HL-60 (cell line): ENCODE measurements around the gene OR1N1.
A peak's percentile ranks its signal among the peaks of the same experiment; 100 is the strongest.

Source experiments
- DNase-seq, 2 experiments: peaks; one replicate each; pipeline ENCODE4 v3.0.0-alpha.2; 2010 to 2020; ENCODE audit warnings: low read depth in 1 of 2, low spot score in 1 of 2
- H3K27ac ChIP-seq: fragments of 250-450 bp; sonication (Bioruptor Pico); replicated peaks from 2 replicates; pipeline ENCODE4 v1.5.1; 2020; ENCODE audit warnings: mild to moderate bottlenecking, moderate library complexity
- H3K27me3 ChIP-seq: fragments of 250-450 bp; sonication (Bioruptor Pico); 2 replicates; pipeline ENCODE4 v1.5.1; 2021; ENCODE audit warnings: mild to moderate bottlenecking, moderate library complexity; ENCODE audit not compliant: insufficient read depth, poor library complexity, severe bottlenecking
- H3K4me3 ChIP-seq: replicated peaks from 2 replicates; pipeline ENCODE4 v1.5.1; 2011; ENCODE audit warnings: mild to moderate bottlenecking, control low read depth, low read length; ENCODE audit not compliant: insufficient read depth
- CTCF ChIP-seq: IDR thresholded peaks from one replicate; pipeline ENCODE4 v1.5.1; 2011; ENCODE audit warnings: low read length, control low read depth, inconsistent platforms; ENCODE audit not compliant: insufficient read depth
- GABPA ChIP-seq: IDR thresholded peaks from 2 replicates; pipeline ENCODE4 v1.6.1; 2012; ENCODE audit warnings: low read depth
- POLR2AphosphoS5 ChIP-seq: IDR thresholded peaks from 2 replicates; pipeline ENCODE4 v1.6.1; 2012; ENCODE audit warnings: low read depth
- SPI1 ChIP-seq: IDR thresholded peaks from 2 replicates; pipeline ENCODE4 v1.6.1; 2012; ENCODE audit warnings: low read depth, mild to moderate bottlenecking, borderline replicate concordance
- TF ChIP-seq, protein P1 (sequence below): IDR thresholded peaks from 2 replicates; pipeline ENCODE4 v1.6.1; 2012; ENCODE audit warnings: low read depth; ENCODE audit not compliant: insufficient replicate concordance

OR1N1 gene

DNA sequence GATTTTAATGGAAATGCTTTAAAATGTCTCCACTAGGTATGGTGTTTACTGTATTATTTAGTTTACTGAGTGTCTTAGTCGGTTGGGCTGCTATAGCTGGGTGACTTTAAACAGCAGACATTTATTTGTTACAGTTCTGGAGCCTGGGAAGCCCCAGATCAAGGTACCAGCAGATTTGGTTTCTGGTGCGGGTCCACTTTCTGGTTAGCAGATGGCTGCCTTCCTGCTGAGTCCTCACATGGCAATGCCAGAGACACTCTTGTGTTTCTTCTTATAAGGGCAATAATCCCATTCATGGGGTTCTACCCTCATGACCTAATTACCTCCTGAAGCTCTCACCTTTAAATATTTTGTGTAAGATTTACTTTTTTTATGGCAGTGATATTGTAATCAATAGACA is 8.9 kb downstream of the OR1N1 start:
- H3K27ac ChIP-seq: no peak overlapping the region
- DNase-seq: no peak
- H3K4me3 ChIP-seq: no peak overlapping the region
- H3K27me3 ChIP-seq: peaks cover 5% of the 10 kb centered on the region
- TF ChIP-seq POLR2AphosphoS5 (no peak), CTCF (no peak), SPI1 (no peak), GABPA (no peak)
- TF ChIP-seq, protein P1, sequence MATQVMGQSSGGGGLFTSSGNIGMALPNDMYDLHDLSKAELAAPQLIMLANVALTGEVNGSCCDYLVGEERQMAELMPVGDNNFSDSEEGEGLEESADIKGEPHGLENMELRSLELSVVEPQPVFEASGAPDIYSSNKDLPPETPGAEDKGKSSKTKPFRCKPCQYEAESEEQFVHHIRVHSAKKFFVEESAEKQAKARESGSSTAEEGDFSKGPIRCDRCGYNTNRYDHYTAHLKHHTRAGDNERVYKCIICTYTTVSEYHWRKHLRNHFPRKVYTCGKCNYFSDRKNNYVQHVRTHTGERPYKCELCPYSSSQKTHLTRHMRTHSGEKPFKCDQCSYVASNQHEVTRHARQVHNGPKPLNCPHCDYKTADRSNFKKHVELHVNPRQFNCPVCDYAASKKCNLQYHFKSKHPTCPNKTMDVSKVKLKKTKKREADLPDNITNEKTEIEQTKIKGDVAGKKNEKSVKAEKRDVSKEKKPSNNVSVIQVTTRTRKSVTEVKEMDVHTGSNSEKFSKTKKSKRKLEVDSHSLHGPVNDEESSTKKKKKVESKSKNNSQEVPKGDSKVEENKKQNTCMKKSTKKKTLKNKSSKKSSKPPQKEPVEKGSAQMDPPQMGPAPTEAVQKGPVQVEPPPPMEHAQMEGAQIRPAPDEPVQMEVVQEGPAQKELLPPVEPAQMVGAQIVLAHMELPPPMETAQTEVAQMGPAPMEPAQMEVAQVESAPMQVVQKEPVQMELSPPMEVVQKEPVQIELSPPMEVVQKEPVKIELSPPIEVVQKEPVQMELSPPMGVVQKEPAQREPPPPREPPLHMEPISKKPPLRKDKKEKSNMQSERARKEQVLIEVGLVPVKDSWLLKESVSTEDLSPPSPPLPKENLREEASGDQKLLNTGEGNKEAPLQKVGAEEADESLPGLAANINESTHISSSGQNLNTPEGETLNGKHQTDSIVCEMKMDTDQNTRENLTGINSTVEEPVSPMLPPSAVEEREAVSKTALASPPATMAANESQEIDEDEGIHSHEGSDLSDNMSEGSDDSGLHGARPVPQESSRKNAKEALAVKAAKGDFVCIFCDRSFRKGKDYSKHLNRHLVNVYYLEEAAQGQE: no peak

DNA sequence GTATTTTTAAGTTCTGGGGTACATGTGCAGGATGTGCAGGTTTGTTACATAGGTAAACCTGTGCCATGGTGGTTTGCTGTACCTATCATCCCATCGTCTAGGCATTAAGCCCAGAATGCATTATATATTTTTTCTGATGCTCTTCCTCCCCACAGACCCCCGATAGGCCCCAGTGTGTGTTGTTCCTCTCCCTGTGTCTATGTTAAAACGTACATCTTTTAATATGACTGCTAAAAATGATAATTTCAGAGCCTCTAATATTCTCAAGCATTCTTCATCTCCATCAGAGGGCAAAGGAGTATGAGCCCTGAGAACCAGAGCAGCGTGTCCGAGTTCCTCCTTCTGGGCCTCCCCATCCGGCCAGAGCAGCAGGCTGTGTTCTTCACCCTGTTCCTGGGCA is 16.6 kb downstream of the OR1N1 start, which contains the start of gene OR1J2:
TSS of gene OR1J2 (plus strand) at position 301 of the 400 bp plus-strand sequence. CDS start at position 301, 0 bp downstream.
- no peak for TF ChIP-seq SPI1
- no peak for TF ChIP-seq CTCF
- H3K27me3 ChIP-seq: peaks cover 12% of the 10 kb centered on the region
- H3K27ac ChIP-seq: no peak within 1 kb of the TSS
- H3K4me3 ChIP-seq: no peak within 1 kb of the TSS
- no peak for DNase-seq

GRCh38 chr9:122506964-122507363 is 20.1 kb downstream of the OR1N1 start:
- DNase-seq: no peak
- no peak for TF ChIP-seq CTCF
- TF ChIP-seq SPI1: no peak

DNA sequence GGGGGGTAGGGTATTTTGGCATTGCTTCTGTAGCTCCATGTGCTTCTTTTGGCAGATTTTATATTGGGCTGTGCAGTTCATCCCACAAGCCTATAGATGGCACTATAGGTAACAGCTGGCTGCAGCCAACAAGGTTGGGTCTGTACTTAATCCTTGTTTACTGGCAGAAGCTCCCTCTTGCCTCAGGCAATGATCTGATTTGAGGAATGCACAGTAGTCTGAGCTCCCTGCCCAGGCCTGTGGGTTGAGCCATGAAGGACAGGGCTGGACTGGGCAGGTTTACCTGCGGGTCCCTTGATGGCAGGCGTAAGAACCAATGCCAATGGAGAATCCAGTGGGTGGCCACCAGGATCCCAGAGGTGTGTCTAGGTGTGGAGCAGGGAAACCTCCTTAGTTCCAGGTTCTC is 28.2 kb downstream of the OR1N1 start:
- TF ChIP-seq POLR2AphosphoS5 (no peak), SPI1 (no peak), GABPA (no peak), CTCF (peak; percentile 82)
- TF ChIP-seq, protein P1: no peak

More at GRCh38 chr9:122506964-122507363, 20.1 kb downstream of the OR1N1 start:
- H3K27me3 ChIP-seq: peaks cover 7% of the 10 kb centered on the region
- no peak overlapping the region for H3K27ac ChIP-seq
- H3K4me3 ChIP-seq: no peak overlapping the region

More for the DNA sequence above, 28.2 kb downstream of the OR1N1 start:
- H3K27ac ChIP-seq: no peak overlapping the region
- peaks cover 10% of the 10 kb centered on the region for H3K27me3 ChIP-seq
- peak in 1 of 2 experiments; percentile 36 for DNase-seq
- no peak overlapping the region for H3K4me3 ChIP-seq
